Retinal pigment epithelial cell (primary cell): ENCODE measurements around the gene TBC1D4.

Source experiments
- DNase-seq: peaks from one replicate; pipeline ENCODE4 v3.0.0-alpha.2; 2010; ENCODE audit warnings: low read depth
- H3K4me3 ChIP-seq: 2 replicates; pipeline ENCODE4 v1.5.1; 2011; ENCODE audit warnings: mild to moderate bottlenecking, low read length, control low read depth, moderate library complexity
- TF ChIP-seq, protein P1 (sequence below): conservative IDR thresholded peaks from 2 replicates; pipeline ENCODE4 v1.5.1; 2011; ENCODE audit warnings: low read depth, low read length, control low read depth, inconsistent platforms

Gene TBC1D4

GRCh38 chr13:75395066-75395465, 86.9 kb downstream of the TBC1D4 start:
- DNase-seq = no peak
- TF ChIP-seq, protein P1, sequence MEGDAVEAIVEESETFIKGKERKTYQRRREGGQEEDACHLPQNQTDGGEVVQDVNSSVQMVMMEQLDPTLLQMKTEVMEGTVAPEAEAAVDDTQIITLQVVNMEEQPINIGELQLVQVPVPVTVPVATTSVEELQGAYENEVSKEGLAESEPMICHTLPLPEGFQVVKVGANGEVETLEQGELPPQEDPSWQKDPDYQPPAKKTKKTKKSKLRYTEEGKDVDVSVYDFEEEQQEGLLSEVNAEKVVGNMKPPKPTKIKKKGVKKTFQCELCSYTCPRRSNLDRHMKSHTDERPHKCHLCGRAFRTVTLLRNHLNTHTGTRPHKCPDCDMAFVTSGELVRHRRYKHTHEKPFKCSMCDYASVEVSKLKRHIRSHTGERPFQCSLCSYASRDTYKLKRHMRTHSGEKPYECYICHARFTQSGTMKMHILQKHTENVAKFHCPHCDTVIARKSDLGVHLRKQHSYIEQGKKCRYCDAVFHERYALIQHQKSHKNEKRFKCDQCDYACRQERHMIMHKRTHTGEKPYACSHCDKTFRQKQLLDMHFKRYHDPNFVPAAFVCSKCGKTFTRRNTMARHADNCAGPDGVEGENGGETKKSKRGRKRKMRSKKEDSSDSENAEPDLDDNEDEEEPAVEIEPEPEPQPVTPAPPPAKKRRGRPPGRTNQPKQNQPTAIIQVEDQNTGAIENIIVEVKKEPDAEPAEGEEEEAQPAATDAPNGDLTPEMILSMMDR = no peak
- H3K4me3 ChIP-seq = no peak overlapping the region

DNA sequence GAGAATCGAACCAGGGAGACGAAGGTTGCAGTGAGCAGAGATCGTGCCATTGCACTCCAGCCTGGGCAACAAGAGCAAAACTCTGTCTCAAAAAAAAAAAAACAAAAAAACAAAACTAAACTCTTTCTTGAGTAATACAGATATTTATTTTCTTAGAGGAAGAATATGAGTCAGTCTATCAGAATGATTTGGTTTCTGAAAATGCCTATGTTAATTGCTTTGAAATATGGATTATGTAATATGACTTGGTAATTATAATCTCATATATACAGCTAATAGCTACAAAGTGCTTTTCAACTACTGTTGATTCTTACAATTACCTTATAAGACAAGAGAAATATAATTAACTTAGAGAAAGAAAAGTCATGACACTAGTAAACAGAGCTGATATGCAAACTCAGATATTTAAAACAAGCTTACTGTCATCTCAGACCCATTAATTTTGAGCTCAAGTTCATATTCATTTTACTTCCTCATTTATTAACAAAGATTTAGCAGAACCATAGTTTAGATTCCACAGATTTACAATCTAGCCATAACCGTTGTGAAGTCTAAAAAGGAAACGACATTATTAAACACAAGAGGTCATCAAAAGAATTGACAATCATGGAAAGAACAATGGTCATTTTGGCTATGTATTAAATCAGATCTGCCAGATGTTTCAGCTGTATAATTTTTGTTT, 88.0 kb downstream of the TBC1D4 start:
- no peak overlapping the region for H3K4me3 ChIP-seq
- TF ChIP-seq, protein P1 = no peak
- no peak for DNase-seq

DNA sequence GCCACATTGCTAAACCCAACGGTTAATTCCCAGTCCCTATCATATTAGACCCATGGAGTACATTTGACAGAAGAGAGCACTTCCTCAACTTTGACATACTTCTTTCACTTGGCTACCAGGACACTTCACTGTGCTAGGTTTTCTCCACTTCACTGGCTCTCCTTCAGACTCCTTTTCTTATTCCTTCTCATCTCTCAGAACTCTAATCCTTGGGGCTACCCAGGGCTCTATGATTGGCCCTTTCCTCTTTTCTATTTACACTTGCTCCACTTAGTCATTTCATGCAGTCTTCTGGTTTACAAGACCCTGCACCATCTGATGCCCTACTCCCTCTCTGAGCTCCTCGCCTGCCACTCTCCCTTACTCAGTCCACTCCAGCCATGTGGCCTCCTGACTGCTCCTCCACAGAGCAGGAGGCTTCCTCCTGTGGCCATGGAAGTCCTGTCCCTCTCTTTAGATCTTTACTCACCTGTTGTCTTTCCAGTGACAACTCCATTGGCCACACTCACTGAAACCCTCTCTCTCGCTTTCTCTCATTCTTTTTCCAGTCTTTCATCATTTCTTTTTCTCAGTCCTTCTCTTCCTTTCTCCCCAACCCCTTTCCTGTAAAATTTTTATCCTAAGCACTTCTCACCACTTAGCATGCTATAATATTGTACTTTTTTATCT, 90.4 kb downstream of the TBC1D4 start:
- TF ChIP-seq, protein P1 = no peak
- no peak for DNase-seq
- H3K4me3 ChIP-seq = no peak overlapping the region

GRCh38 chr13:75390229-75390628, 91.7 kb downstream of the TBC1D4 start:
- no peak overlapping the region for H3K4me3 ChIP-seq
- TF ChIP-seq, protein P1 = no peak
- DNase-seq = no peak

DNA sequence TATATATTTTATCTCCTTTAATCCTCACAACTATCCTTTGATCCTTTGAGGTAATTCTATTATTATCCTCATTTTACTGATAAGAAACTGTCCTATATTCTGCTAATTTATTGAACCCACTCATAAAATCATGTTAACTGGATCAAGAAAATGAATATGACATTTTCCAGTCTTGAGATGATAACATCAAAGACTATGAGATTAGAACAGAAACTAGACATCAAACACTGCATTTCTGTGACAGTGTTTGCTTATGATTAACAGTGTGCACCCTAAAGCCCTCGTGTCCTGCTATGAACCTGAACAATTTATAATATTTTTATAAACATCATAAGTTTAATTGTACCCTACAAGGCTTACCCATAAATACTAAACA, 96.3 kb downstream of the TBC1D4 start:
- no peak overlapping the region for H3K4me3 ChIP-seq
- TF ChIP-seq, protein P1 = no peak
- no peak for DNase-seq

DNA sequence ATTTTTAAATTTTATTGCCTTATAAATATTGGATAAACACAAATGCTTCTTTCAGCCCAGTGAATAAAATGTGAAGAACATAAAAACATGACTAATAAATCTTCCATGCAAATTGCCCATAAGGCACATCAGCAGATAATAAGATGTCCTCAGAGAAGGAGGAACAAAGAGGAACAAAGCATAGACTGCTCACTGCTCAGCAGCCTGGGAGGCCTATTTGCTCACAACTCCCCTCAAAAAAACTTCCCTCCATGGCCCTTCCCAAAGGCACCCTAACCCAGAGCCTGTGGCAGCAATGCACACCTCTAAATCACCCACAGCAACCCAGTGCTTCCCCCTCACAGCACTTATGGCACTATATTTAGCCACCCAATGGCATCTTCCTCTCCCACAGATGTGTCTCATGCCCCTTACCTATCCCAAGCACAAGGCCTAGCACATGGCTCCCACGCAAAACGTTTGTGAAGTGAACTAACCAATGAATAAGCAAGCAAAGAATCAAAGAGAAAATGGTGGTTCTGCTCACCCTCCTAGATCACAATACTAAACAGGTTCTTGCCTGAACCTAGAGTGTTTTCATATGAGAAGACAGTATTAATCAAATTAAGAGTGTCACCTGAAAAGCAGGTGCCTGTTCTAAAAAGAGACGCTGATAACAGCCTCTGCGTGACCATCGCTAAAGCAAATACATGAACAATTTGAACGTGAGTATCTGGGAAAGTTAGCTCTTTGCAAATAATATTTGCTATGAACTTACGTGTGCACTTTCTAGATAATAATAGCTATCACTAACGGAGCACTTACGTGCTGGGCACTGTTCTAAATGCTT, 96.9 kb downstream of the TBC1D4 start:
- no peak overlapping the region for H3K4me3 ChIP-seq
- TF ChIP-seq, protein P1 = no peak
- DNase-seq = no peak
